Neuronal stem cell (in vitro differentiated cells): ENCODE data around the gene CIT.

ENCODE experiments used
- DNase-seq: peaks from one replicate; pipeline ENCODE4 v3.0.0-alpha.2; 2013; ENCODE audit warnings: low spot score
- H2AFZ ChIP-seq: one replicate; pipeline ENCODE4 v1.6.1; 2013; ENCODE audit warnings: mild to moderate bottlenecking, low read length, inconsistent platforms
- H2AK5ac ChIP-seq: 2 replicates; pipeline ENCODE4 v1.6.1; 2013; ENCODE audit warnings: low read depth, mild to moderate bottlenecking, inconsistent platforms, low read length, moderate library complexity, mixed read lengths
- H2BK120ac ChIP-seq: 2 replicates; pipeline ENCODE4 v1.6.1; 2013; ENCODE audit warnings: low read depth, mild to moderate bottlenecking, inconsistent platforms, low read length, moderate library complexity, mixed read lengths
- H2BK12ac ChIP-seq: one replicate; pipeline ENCODE4 v1.6.1; 2013; ENCODE audit warnings: low read length, inconsistent platforms
- H2BK15ac ChIP-seq: 2 replicates; pipeline ENCODE4 v1.6.1; 2013; ENCODE audit warnings: mild to moderate bottlenecking, low read length, inconsistent platforms, mixed read lengths
- H2BK5ac ChIP-seq: one replicate; pipeline ENCODE4 v1.6.1; 2013; ENCODE audit warnings: inconsistent platforms, mild to moderate bottlenecking, low read length, moderate library complexity
- H3K14ac ChIP-seq: one replicate; pipeline ENCODE4 v1.6.1; 2013; ENCODE audit warnings: low read length, inconsistent platforms
- H3K18ac ChIP-seq: 2 replicates; pipeline ENCODE4 v1.6.1; 2013; ENCODE audit warnings: low read length, inconsistent platforms
- H3K23ac ChIP-seq: 2 replicates; pipeline ENCODE4 v1.6.1; 2013; ENCODE audit warnings: low read depth, mild to moderate bottlenecking, mixed read lengths, low read length, inconsistent platforms; ENCODE audit not compliant: poor library complexity
- H3K27ac ChIP-seq: replicated peaks from 3 replicates; pipeline ENCODE4 v1.5.1; 2013; ENCODE audit warnings: low read length, inconsistent platforms
- H3K27me3 ChIP-seq, 3 experiments: 2 replicates each; pipeline ENCODE4 v1.6.1; 2013; ENCODE audit warnings: low read length in 3 of 3, mild to moderate bottlenecking in 2 of 3, inconsistent platforms in 1 of 3, low read depth in 1 of 3, mixed read lengths in 1 of 3, moderate library complexity in 1 of 3; ENCODE audit not compliant: control insufficient read depth in 3 of 3, insufficient read depth in 3 of 3
- H3K36me3 ChIP-seq, 2 donors: replicated peaks in 1 of 2; 2 replicates each; pipeline ENCODE4 v1.6.1; 2013; ENCODE audit warnings: low read length in 2 of 2; ENCODE audit not compliant: control insufficient read depth in 2 of 2, insufficient read depth in 2 of 2
- H3K4ac ChIP-seq: 2 replicates; pipeline ENCODE4 v1.6.1; 2013; ENCODE audit warnings: inconsistent platforms, mild to moderate bottlenecking, low read length, moderate library complexity
- H3K4me1 ChIP-seq, 2 donors: 1 replicate in 1 of 2; 2 replicates in 1 of 2; pipeline ENCODE4 v1.6.1; 2013; ENCODE audit warnings: low read length in 2 of 2, low read depth in 1 of 2; ENCODE audit not compliant: control insufficient read depth in 2 of 2, insufficient read depth in 1 of 2
- H3K4me2 ChIP-seq: one replicate; pipeline ENCODE4 v1.6.1; 2013; ENCODE audit warnings: mild to moderate bottlenecking, low read length, inconsistent platforms; ENCODE audit not compliant: insufficient read depth, poor library complexity, severe bottlenecking
- H3K4me3 ChIP-seq, 2 donors: 2 replicates each; pipeline ENCODE4 v1.5.1; 2013; ENCODE audit warnings: low read length in 2 of 2, mild to moderate bottlenecking in 2 of 2, inconsistent platforms in 1 of 2, moderate library complexity in 1 of 2
- H3K79me1 ChIP-seq: one replicate; pipeline ENCODE4 v1.6.1; 2013; ENCODE audit warnings: low read depth, mild to moderate bottlenecking, inconsistent platforms, low read length, moderate library complexity
- H3K9ac ChIP-seq: one replicate; pipeline ENCODE4 v1.6.1; 2013; ENCODE audit warnings: mild to moderate bottlenecking, low read depth, low read length, inconsistent platforms; ENCODE audit not compliant: poor library complexity
- H3K9me3 ChIP-seq, 2 donors: replicated peaks in 1 of 2; 2 replicates each; pipeline versions ENCODE3 to v1.6.1; 2013; ENCODE audit warnings: low read length in 2 of 2, mild to moderate bottlenecking in 2 of 2, inconsistent platforms in 1 of 2, low read depth in 1 of 2, mixed read lengths in 1 of 2, moderate library complexity in 1 of 2; ENCODE audit not compliant: control insufficient read depth in 2 of 2, insufficient read depth in 1 of 2
- H4K8ac ChIP-seq: one replicate; pipeline ENCODE4 v1.6.1; 2013; ENCODE audit warnings: low read depth, mild to moderate bottlenecking, inconsistent platforms, low read length, moderate library complexity
- H4K91ac ChIP-seq: one replicate; pipeline ENCODE4 v1.6.1; 2013; ENCODE audit warnings: low read length, low read depth, mild to moderate bottlenecking, inconsistent platforms; ENCODE audit not compliant: poor library complexity
- WGBS, 2 donors: extraction: QIAGEN DNeasy Blood & Tissue Kit; methylation state at CpG; one replicate each; pipeline ENCODE4 v1.1.7; 2013; ENCODE audit warnings: missing lambda C conversion rate in 2 of 2, mixed read lengths in 1 of 2; ENCODE audit not compliant: insufficient read length in 2 of 2, insufficient replicate concordance in 1 of 2; ENCODE audit errors: extremely low coverage in 2 of 2; 5-methylcytosine and 5-hydroxymethylcytosine counted together

CIT gene

GRCh38 chr12:119676022-119676421 is 201.1 kb downstream of the CIT start:
- Histone ChIP-seq H3K4me3 (no peak overlapping the region), H3K18ac (no peak overlapping the region), H3K23ac (no peak overlapping the region), H3K9ac (no peak overlapping the region), H3K4me2 (no peak overlapping the region), H3K36me3 (peaks cover 63 to 98% of the 10 kb centered on the region in 2 donors), H2BK12ac (no peak overlapping the region), H2AK5ac (no peak overlapping the region), H2BK120ac (no peak overlapping the region), H3K27me3 (no peaks in the 10 kb centered on the region), H2AFZ (no peak overlapping the region), H2BK15ac (no peak overlapping the region), H3K79me1 (no peaks in the 10 kb centered on the region), H3K4me1 (no peaks in the 10 kb centered on the region), H3K9me3 (no peaks in the 10 kb centered on the region), H2BK5ac (no peak overlapping the region), H3K14ac (no peak overlapping the region), H4K8ac (no peak overlapping the region), H3K4ac (no peak overlapping the region), H3K27ac (no peak overlapping the region), H4K91ac (no peak overlapping the region)
- whole genome bisulfite sequencing, 2 donors = no CpG with 5 or more reads among the region's 9 CpGs
- DNase-seq = no peak

GRCh38 chr12:119674560-119674959 is 202.6 kb downstream of the CIT start:
- H3K18ac ChIP-seq = no peak overlapping the region
- WGBS, 2 donors = no CpG with 5 or more reads among the region's 4 CpGs
- no peak overlapping the region for H3K23ac ChIP-seq
- H3K27me3 ChIP-seq = no peaks in the 10 kb centered on the region
- H4K8ac ChIP-seq = no peak overlapping the region
- DNase-seq = no peak
- H2AK5ac ChIP-seq = no peak overlapping the region
- H2AFZ ChIP-seq = no peak overlapping the region
- H3K9me3 ChIP-seq = no peaks in the 10 kb centered on the region
- no peak overlapping the region for H3K9ac ChIP-seq
- no peak overlapping the region for H3K4ac ChIP-seq
- no peak overlapping the region for H3K4me3 ChIP-seq
- H4K91ac ChIP-seq = no peak overlapping the region
- H2BK15ac ChIP-seq = no peak overlapping the region
- no peak overlapping the region for H3K14ac ChIP-seq
- H3K4me1 ChIP-seq = no peaks in the 10 kb centered on the region
- H3K4me2 ChIP-seq = no peak overlapping the region
- no peak overlapping the region for H3K27ac ChIP-seq
- no peaks in the 10 kb centered on the region for H3K79me1 ChIP-seq
- H2BK12ac ChIP-seq = no peak overlapping the region
- H2BK5ac ChIP-seq = no peak overlapping the region
- peaks cover 56 to 98% of the 10 kb centered on the region in 2 donors for H3K36me3 ChIP-seq
- no peak overlapping the region for H2BK120ac ChIP-seq

- H3K36me3 ChIP-seq = peaks cover 54 to 90% of the 10 kb centered on the region in 2 donors
- WGBS, 2 donors = no CpG with 5 or more reads among the region's 7 CpGs
Observed at GRCh38 chr12:119673634-119674033, 203.5 kb downstream of the CIT start.

GRCh38 chr12:119672194-119672593 is 204.9 kb downstream of the CIT start:
- Histone ChIP-seq H2BK12ac (no peak overlapping the region), H3K4me2 (no peak overlapping the region), H2BK120ac (no peak overlapping the region), H3K9me3 (no peaks in the 10 kb centered on the region), H2BK15ac (no peak overlapping the region), H3K27me3 (no peaks in the 10 kb centered on the region), H3K4me3 (no peak overlapping the region), H3K4ac (no peak overlapping the region), H3K18ac (no peak overlapping the region), H4K91ac (no peak overlapping the region), H3K27ac (no peak overlapping the region), H3K14ac (no peak overlapping the region), H3K4me1 (no peaks in the 10 kb centered on the region), H3K36me3 (peaks cover 43 to 77% of the 10 kb centered on the region in 2 donors), H3K79me1 (no peaks in the 10 kb centered on the region), H3K9ac (no peak overlapping the region), H4K8ac (no peak overlapping the region), H2BK5ac (no peak overlapping the region), H2AFZ (no peak overlapping the region), H2AK5ac (no peak overlapping the region), H3K23ac (no peak overlapping the region)
- no CpG with 5 or more reads among the region's 8 CpGs for WGBS, 2 donors
- no peak for DNase-seq

More at GRCh38 chr12:119673634-119674033, 203.5 kb downstream of the CIT start:
- no peak overlapping the region for H4K91ac ChIP-seq
- no peak overlapping the region for H3K4me3 ChIP-seq
- H3K4me1 ChIP-seq = no peaks in the 10 kb centered on the region
- no peak overlapping the region for H2BK12ac ChIP-seq
- H2BK5ac ChIP-seq = no peak overlapping the region
- H3K4me2 ChIP-seq = no peak overlapping the region
- H2AFZ ChIP-seq = no peak overlapping the region
- H2BK120ac ChIP-seq = no peak overlapping the region
- no peak overlapping the region for H2BK15ac ChIP-seq
- H3K14ac ChIP-seq = no peak overlapping the region
- no peak overlapping the region for H3K18ac ChIP-seq
- H3K9me3 ChIP-seq = no peaks in the 10 kb centered on the region
- no peak overlapping the region for H3K9ac ChIP-seq
- no peak overlapping the region for H3K4ac ChIP-seq
- no peaks in the 10 kb centered on the region for H3K27me3 ChIP-seq
- DNase-seq = no peak
- no peak overlapping the region for H3K23ac ChIP-seq
- no peak overlapping the region for H4K8ac ChIP-seq
- no peak overlapping the region for H2AK5ac ChIP-seq
- no peak overlapping the region for H3K27ac ChIP-seq
- H3K79me1 ChIP-seq = no peaks in the 10 kb centered on the region
